Ovary (tissue), 9 donors: Measurements from ENCODE around the gene LOXL1. TPM values are rescaled to one million over a fixed set of nuclear protein-coding genes. Genes with fewer than 3 reads are reported as not detected.

Experiments
- DNase-seq, 5 donors: peaks; one replicate each; pipeline ENCODE4 v3.0.0-alpha.2; 2019 to 2020
- H3K27ac ChIP-seq, 2 donors: fragments of 200-600 bp; one replicate each; pipeline versions ENCODE4 v1.5.1 to v1.8.0; 2019 to 2022
- H3K27me3 ChIP-seq: fragments of 200-600 bp; one replicate; pipeline ENCODE4 v1.8.0; 2022
- H3K36me3 ChIP-seq: fragments of 200-600 bp; sonication (generic); one replicate; pipeline ENCODE4 v1.5.1; 2019
- H3K4me1 ChIP-seq: one replicate; pipeline ENCODE4 v1.8.1; 2013; ENCODE audit warnings: mild to moderate bottlenecking, moderate library complexity; ENCODE audit not compliant: insufficient read depth
- H3K4me3 ChIP-seq: fragments of 200-600 bp; sonication (generic); one replicate; pipeline ENCODE4 v1.5.1; 2017
- H3K9me3 ChIP-seq, 2 donors: fragments of 200-600 bp in 1 of 2; sonication (generic) in 1 of 2; one replicate each; pipeline versions ENCODE4 v1.5.1 to v1.8.1; 2013 to 2019; ENCODE audit warnings: mild to moderate bottlenecking in 1 of 2, moderate library complexity in 1 of 2
- CTCF ChIP-seq, 3 donors: fragments of 450-650 bp in 2 of 3; fragments of 200-600 bp in 1 of 3; IDR thresholded peaks; one replicate each; pipeline versions ENCODE4 v1.5.1 to v1.8.0; 2016 to 2022; ENCODE audit warnings: antibody characterized with exemption in 3 of 3, mild to moderate bottlenecking in 1 of 3
- EP300 ChIP-seq: sonication (generic); formaldehyde crosslinking; IDR thresholded peaks from one replicate; pipeline ENCODE4 v1.6.1; 2017; ENCODE audit warnings: antibody characterized with exemption
- POLR2A ChIP-seq: fragments of 450-650 bp; IDR thresholded peaks from one replicate; pipeline ENCODE4 v1.6.1; 2017; ENCODE audit warnings: antibody characterized with exemption, mild to moderate bottlenecking, moderate library complexity
- WGBS, 3 donors: extraction: QIAGEN DNeasy Blood & Tissue Kit in 1 of 3; methylation state at CpG; one replicate each; pipeline versions ENCODE4 v1.1.5 to v1.1.7; 2013 to 2017; 5-methylcytosine and 5-hydroxymethylcytosine counted together
- intact Hi-C, 4 donors: fragments of 100-400 bp; cut with DNase I; formaldehyde crosslinking; loops; one replicate each; pipeline versions ENCODE4 v1.11.0 to v1.15.1; 2022 to 2023
- polyA plus RNA-seq, 2 donors: library from polyadenylated mRNA; stranded (reverse); fragments of 200-250 nt in 1 of 2; fragments of 350-450 nt in 1 of 2; fragmentation: Illumina TruSeq in 1 of 2; extraction: RNeasy Lipid Tissue Mini Kit (QIAGEN cat#74804) in 1 of 2; gene quantifications; one replicate each; pipeline ENCODE4 v1.2.3, GENCODE V29; 2013 to 2014
- total RNA-seq, 7 donors: library from RNA; depleted of rRNA in 2 of 7; stranded (reverse); fragments of >200 nt in 2 of 7; fragmentation: NEBNext Ultra II Directional in 3 of 7; extraction: Animal tissue kit (Norgen Biotek cat#: 25700) in 3 of 7; gene quantifications; one replicate each; pipeline versions ENCODE4 v1.1.0 to v1.2.4, GENCODE V29; 2016 to 2023
- donor health status: DM: no; HTN: no; CAD: no; lungs with moderate emphysema.
- donor health status: DM: no; HTN: no; CAD: no.
- donor health status: Bipolar disorder and iron deficiency.
- donor health status: DM: yes; HTN: yes; CAD: no.
- donor health status: DM: no; HTN: no; CAD: no.
- donor health status: DM: yes; HTN: yes; CAD: no.

Gene LOXL1
- total and polyA plus RNA-seq, 9 donors: 10.1 to 33.8 (median 17.7) TPM

- Histone ChIP-seq H3K4me1 (peaks cover 30% of the 10 kb centered on the region), H3K27ac (peak overlapping the region; percentile 23 to 37), H3K27me3 (no peaks in the 10 kb centered on the region), H3K36me3 (no peaks in the 10 kb centered on the region), H3K4me3 (no peak overlapping the region), H3K9me3 (no peaks in the 10 kb centered on the region)
- 12 to 21% (median 13%) methylated on average over 19 of the region's 19 CpGs for WGBS, 3 donors
- no peak for TF ChIP-seq CTCF (IDR thresholded peaks at IDR 0.05)
- no peak for TF ChIP-seq EP300
- TF ChIP-seq POLR2A: no peak
- intact Hi-C loops: no loop called here
- peak; percentile 57 to 74 (median 67) for DNase-seq
Observed at GRCh38 chr15:73922186-73923151, 3.8 kb upstream of the LOXL1 start.

- Histone ChIP-seq H3K9me3 (no peaks in the 10 kb centered on the region), H3K36me3 (no peaks in the 10 kb centered on the region), H3K4me3 (no peak overlapping the region), H3K4me1 (peaks cover 31% of the 10 kb centered on the region), H3K27ac (peak overlapping the region; percentile 23 to 37), H3K27me3 (no peaks in the 10 kb centered on the region)
- 34 to 49% (median 39%) methylated on average over 7 of the region's 7 CpGs for WGBS, 3 donors
- TF ChIP-seq POLR2A (no peak), CTCF (IDR thresholded peaks at IDR 0.05) (no peak), EP300 (no peak)
- intact Hi-C loops: no loop called here
- no peak for DNase-seq
Observed at GRCh38 chr15:73923156-73923487, 3.1 kb upstream of the LOXL1 start.

- Histone ChIP-seq H3K4me3 (no peak overlapping the region), H3K36me3 (no peaks in the 10 kb centered on the region), H3K27me3 (no peaks in the 10 kb centered on the region), H3K4me1 (peaks cover 31% of the 10 kb centered on the region), H3K9me3 (no peaks in the 10 kb centered on the region), H3K27ac (peak overlapping the region; percentile 1 to 74)
- TF ChIP-seq CTCF (IDR thresholded peaks at IDR 0.05): no peak
- no peak for TF ChIP-seq EP300
- no peak for TF ChIP-seq POLR2A
- 53 to 62% (median 55%) methylated on average over 6 of the region's 6 CpGs for WGBS, 3 donors
- no peak for DNase-seq
- intact Hi-C loops: no loop called here
Observed at GRCh38 chr15:73923488-73924164, 2.6 kb upstream of the LOXL1 start.

- H3K27ac ChIP-seq: peak overlapping the region; percentile 33 to 74
- DNase-seq: peak; percentile 42 to 72 (median 56)
- H3K4me3 ChIP-seq: no peak overlapping the region
- no peaks in the 10 kb centered on the region for H3K9me3 ChIP-seq
- intact Hi-C loops: no loop called here
- peaks cover 31% of the 10 kb centered on the region for H3K4me1 ChIP-seq
- no peaks in the 10 kb centered on the region for H3K27me3 ChIP-seq
- WGBS, 3 donors: 10 to 11% (median 10%) methylated on average over 12 of the region's 12 CpGs
- H3K36me3 ChIP-seq: no peaks in the 10 kb centered on the region
- TF ChIP-seq POLR2A: no peak
- TF ChIP-seq CTCF (IDR thresholded peaks at IDR 0.05): no peak
- no peak for TF ChIP-seq EP300
Observed at GRCh38 chr15:73924171-73924921, 1.9 kb upstream of the LOXL1 start.
